GM18508 (cell line): ENCODE results near the gene TMEM119.
"Not testable (repeated sequence)": the region's sequence is repeated elsewhere in the genome, so short reads cannot be mapped to it uniquely, and the experiment has no call there.

ENCODE experiments used
- ATAC-seq: cut with Tn5 transposase; IDR thresholded peaks from one replicate; pipeline ENCODE4 v1.9.1; 2021; ENCODE audit warnings: moderate number of reproducible peaks; ENCODE audit not compliant: insufficient read depth, unreplicated experiment

The TMEM119 gene

DNA sequence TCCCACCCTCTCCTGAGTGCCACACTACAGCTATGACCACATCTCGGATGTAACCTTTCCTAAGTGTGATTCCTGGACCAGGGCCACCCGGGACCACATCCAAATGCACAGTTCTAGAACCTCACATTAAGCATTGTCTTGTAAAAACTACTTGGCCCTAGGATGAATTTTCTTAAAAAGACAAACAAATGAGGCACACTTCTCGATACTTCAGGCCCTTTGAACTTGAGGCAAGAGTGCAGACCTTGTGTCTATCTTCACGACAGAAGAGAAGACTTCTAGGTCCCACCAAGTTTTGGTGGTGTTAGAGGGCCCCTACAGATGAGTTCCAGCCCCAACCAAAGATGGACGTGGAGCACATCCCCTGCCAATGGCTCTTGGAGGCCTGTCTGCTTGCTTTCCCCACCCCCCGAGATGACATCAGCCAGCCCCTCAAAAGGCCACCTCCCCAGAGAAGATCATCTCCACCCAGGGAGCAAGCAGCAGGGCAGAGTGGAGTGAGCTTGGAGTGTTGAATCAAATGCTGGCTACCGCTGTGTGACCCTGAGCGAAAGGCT, 26.2 kb downstream of the TMEM119 start:
- no peak for ATAC-seq

- ATAC-seq, result no peak
Observed at GRCh38 chr12:108570743-108571608, 26.9 kb downstream of the TMEM119 start.

DNA sequence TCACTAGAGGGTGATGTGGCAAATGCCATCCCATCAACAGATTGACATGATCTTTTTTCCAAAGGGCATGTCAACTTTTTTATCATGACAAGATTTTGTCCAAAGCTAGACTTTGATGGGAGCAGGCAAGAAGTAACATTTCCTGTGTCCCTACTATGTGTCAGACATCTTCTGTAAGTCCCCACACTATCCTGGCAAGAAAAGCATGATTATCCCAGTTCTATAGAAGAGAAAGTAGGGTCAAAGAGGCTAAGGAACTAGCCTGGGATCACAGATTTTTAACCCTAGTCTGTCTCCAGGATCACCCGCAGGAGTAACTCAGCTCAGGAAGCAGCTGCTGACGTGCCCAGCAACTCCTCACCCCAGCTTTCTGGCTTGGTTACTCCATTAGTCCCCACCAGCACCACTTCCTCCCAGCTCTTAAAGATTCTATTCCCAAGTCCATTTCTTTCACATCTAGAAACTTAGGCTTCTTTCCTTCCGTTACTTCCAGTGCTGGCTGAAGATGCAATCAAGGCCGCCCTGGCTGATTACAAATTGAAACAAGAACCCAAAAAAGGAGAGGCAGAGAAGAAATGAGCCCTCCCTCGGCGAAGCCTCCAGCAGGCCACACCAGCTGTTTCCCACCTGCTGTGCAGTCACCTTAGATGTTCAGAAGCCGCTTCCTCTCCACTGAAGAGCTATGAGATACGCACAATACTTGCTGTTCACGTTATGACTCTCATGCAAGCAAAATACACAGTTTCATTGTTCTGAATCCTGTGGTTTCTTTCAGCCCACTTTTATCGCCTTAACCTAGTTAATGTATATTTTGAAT, 29.3 kb downstream of the TMEM119 start:
- ATAC-seq, result peak; percentile 56

DNA sequence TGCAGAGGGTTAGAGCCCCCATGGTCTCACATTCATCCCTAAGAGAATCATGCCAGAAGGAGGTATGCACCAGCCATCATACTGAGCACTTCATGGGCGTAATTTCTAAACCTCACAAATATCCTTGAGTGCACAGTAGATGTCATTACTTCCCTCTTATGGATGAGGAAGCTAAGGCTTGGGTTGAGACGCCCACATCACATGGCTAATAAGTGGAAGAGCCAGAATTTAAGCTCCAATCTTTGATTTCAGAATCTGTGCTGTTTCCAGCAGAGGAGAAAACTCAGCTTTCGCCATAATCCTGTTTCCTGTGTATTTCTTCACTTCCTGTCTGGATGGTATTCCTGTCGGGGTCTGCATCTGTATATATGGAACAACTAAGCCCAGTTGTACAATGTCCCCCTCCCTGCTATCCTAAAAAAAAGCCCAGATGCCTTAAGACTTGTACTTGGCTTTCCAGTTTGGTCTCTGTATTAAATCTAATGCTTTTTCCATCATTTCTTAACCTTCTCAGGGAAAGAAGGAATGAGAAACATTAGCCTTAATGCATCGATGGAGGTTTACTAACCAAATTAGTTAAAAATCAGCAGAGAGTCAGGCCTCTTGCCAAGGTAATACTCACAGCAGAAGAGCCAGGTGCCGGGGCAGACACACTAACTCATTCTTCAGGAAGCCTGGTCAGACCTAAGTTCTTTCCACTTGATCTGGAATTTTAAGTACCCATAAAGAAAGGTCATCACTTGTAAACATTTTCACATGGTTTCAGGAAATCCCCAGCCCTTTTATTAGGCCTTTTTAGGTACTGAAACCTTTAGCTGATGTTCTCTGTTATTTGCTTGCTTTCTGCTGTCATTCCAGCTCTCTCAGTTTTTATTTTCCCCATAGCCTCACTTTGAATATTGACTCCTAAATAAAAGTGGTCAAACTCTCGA, 30.2 kb downstream of the TMEM119 start:
- no peak for ATAC-seq

- ATAC-seq, result no peak
Observed at GRCh38 chr12:108566452-108566851, 31.4 kb downstream of the TMEM119 start.

DNA sequence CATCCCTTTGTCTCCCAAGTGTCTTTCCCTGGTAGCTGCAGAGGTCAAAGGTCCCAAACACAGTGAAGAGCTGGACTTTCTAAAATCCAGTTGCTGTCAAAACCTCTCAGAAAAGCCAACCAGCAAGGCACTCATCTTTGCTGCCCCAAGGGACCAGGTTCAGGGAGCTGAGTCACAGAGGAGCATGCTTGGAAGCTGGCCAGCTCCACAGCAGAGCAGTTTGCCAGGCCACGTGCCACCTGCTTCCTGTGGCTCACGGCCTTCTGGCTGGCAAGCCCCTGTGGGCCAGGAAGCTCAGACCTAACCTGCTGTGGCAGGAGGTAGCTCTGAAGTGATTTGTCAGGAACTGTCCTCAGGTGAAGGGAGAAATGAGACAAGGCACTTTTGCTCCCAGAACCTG, 31.9 kb downstream of the TMEM119 start:
- no peak for ATAC-seq

GRCh38 chr12:108565146-108565545, 32.7 kb downstream of the TMEM119 start:
- ATAC-seq, result no peak

- no peak for ATAC-seq
Observed at GRCh38 chr12:108564724-108565123, 33.2 kb downstream of the TMEM119 start.

DNA sequence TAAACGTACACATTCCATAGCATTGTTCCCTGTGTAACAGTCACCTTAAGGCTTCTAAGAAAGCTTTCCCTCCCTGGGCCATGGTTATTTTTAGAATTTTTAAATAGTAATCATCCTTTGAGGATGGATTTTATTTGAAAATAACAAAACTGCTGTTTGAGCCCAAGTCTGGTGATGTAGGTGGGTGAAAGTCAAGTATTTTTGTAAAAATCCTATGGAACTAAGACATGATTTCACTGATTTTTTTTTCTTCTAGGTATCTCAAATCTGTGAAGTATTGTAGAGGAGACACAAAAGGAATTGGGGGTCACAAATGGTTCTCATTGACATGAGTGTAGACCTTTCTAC, 34.1 kb downstream of the TMEM119 start:
- ATAC-seq, result no peak

DNA sequence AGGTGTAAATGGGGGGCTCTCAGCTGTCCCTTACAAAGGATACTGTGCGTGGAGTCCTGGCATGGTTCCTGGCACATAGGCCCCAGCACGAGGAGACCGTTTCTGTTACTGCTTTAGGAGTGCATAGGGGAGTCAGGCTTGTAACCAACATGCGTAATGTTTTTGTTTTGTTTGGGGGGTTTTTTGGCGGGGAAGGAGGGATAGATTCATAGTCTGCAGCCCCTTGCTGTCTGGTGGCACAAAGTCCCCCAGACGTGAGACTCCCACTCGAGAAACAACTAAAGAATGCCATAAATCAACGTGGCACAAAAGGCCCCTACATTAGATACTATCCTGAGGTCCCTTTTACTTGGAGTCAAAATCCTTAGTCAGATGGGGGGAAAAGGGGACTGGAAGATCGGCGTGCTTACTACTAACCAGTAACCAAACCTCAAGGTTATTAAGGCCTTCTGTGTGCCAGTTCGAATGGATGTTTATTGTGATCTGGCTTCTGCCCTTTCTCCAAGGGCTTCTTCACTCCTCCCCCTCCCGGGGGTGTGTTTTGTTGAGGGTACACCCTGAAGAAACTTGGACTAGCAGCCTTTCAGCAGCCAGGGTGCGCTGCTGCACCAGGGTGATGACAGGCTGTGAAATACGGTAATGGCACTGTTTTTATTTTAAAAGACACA, 34.6 kb downstream of the TMEM119 start:
- ATAC-seq, result no peak

- peak; percentile 30 for ATAC-seq
Observed at GRCh38 chr12:108562348-108563135, 35.3 kb downstream of the TMEM119 start, which contains the start of gene ISCU. Gene ISCU, plus strand, starts transcription at chr12:108562596. Its CDS starts 27 bp downstream, at chr12:108562623.

DNA sequence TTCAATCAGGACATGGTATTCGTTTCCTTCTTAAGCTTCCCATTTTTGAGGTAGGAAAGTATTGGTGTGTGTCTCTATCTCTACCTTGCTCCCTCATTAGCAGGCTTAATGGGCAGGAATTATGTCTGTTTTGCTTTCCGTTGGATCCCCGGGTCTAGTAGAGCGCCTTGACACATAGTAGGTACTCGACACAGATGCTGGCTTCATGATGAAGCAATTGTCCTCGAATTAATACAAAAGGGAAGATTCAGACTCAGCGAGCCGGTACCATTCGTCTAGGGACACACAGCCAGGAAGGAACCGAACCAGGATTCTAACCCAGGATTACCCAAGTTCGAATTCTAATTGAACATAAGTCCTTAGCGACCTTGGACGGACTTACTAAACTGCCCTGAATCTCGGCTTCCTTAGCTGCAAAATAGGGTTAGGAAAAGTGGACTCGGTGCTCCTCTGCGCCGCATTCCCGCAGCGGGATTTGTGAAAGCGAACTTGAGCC, 36.0 kb downstream of the TMEM119 start:
- no peak for ATAC-seq

DNA sequence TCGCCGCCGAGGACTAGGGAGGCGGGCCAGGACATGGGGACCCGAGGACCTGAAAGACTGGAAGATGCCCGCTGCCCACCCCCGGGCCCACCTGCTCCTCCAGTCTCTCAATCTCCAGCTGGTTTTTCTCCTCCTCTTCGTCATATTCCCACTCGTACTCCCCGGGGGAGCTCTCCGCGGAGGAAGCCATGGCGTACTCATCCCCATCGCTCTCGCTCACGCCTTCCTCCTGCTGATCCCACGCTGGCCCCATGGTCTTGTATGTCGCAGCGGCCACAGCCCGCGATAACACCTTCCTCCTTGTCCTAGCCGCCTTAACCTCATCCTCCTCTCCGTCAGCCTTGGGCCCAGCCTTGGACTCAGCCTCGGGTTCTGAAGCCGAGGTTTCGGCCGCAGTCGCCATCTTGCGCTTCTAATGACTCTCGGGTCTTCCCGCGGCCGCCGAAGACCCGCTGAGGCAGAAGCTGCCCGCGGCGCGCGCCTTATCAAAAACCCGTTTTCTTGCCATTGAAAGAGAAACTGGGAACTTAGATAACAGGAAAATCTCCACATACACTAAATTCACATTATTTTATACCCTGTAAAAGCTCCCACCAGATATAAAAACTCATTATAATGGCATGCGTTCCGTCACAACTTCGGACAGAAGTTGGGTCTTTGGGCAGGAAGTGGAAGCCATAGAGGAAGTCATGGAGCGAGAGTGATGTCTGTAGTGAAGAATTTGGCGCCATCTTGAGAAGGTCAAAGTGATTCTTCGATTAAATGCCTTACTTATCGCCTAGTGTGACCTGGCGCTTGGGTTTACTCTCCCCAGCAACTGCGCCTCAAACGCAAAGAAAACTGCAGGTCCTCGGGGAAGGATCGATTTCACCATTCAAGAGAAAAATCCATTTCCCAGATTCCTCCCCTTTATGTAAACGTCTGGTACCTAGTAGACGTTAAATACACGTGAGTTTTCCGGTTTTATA, 36.8 kb downstream of the TMEM119 start, which contains the start of gene SART3:
Gene SART3 (minus strand): TSS at position 422 of the 968 bp plus-strand sequence. CDS start 19 bp downstream, at position 403.
- peak; percentile 32 for ATAC-seq

DNA sequence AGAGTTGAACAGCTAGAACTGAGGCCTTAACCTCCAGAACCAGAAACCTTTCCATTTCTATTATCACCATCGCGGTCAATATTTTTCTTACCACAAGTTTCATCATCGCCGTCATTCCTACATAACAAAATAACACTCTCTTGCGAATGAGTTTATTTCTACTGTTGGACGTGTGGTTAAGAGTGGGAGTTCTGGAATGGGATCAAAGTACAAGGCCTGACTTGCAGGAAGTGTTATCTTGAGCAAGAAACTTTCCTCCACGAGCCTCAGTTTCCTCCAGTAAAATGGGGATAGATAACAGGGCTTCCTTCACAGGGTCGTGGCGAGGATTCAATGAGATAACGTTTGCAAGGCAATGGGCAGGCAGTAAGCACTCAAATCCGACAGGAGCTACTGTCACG, 37.6 kb downstream of the TMEM119 start:
- no peak for ATAC-seq

- ATAC-seq, result no peak
Observed at GRCh38 chr12:108559748-108560147, 38.1 kb downstream of the TMEM119 start.

DNA sequence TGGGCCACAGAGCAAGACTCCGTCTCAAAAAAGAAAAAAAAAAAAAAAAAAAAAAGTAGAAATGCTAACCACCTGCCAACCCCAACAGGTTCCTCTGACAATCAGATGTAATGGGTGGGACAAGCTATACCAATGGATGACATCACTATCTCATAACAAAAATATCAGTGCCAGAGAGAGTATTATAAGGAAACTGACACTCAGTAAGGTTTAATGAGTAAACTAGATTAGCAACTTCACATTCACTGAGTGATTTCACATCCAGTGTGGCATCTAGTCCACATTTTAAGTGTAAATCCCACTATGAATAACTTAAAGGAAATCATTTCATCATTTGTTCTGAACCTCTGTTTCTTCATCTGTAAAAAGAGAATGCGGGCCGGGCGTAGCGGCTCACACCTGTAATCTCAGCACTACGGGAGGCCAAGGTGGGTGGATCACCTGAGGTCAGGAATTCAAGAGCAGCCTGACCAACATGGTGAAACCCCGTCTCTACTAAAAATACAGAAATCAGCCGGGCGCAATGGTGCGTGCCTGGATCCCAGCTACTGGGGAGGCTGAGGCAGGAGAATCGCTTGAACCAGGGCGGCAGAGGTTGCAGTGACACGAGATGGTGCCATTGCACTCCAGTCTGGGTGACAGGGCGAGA, 38.8 kb downstream of the TMEM119 start:
- ATAC-seq, result no peak

DNA sequence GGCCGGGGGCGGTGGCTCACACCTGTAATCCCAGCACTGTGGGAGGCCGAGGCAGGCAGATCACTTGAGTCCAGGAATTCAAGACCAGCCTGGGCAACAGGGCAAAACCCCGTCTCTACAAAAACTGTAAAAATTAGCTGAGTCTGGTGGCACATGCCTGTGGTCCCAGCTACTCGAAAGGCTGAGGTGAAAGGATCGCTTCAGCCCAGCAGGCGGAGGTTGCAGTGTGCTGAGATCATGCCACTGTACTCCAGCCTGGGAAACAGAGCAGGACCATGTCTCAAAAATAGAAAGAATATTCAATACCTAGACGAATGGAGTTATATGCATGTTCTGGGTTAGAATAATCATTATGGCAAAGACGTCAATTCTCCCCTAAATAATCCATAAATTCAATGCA, 42.5 kb downstream of the TMEM119 start:
- ATAC-seq, result not testable (repeated sequence)
